ENCODE measurements around the gene EFHD1.
A peak's percentile ranks its signal among the peaks of the same experiment; 100 is the strongest.

Gene EFHD1, protein sequence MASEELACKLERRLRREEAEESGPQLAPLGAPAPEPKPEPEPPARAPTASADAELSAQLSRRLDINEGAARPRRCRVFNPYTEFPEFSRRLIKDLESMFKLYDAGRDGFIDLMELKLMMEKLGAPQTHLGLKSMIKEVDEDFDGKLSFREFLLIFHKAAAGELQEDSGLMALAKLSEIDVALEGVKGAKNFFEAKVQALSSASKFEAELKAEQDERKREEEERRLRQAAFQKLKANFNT

GRCh38 chr2:232633413-232634205, at the start of gene EFHD1:
TSS of gene EFHD1 (plus strand) at chr2:232633604. CDS start at chr2:232633705, 101 bp downstream.
- DNase-seq: peak; percentile 51

- DNase-seq: no peak
Measured at GRCh38 chr2:232584238-232584637, 49.2 kb upstream of the EFHD1 start.

GRCh38 chr2:232586943-232587505, 46.4 kb upstream of the EFHD1 start:
- DNase-seq: no peak

GRCh38 chr2:232587512-232587911, 45.9 kb upstream of the EFHD1 start:
- DNase-seq: no peak

DNA sequence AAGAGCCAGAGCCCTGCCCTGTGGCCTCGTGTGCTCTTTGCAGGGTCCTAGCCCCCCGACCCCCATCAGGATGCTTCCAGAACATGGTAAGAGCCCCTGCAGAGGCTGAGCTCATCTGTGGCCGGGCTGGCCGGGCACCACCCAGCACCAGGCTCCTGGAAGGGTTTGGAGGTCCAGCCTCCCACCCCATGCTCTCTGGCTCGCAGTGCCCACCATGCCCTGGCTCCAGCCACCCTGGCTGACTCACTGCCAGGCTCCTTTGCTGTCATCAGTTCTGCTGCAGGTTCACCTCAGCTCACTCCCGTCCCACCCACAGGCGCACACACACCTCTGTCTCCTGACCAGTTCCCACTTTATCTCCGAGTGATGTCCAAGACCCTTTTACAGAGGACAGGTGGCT, 45.4 kb upstream of the EFHD1 start:
- DNase-seq: no peak

DNA sequence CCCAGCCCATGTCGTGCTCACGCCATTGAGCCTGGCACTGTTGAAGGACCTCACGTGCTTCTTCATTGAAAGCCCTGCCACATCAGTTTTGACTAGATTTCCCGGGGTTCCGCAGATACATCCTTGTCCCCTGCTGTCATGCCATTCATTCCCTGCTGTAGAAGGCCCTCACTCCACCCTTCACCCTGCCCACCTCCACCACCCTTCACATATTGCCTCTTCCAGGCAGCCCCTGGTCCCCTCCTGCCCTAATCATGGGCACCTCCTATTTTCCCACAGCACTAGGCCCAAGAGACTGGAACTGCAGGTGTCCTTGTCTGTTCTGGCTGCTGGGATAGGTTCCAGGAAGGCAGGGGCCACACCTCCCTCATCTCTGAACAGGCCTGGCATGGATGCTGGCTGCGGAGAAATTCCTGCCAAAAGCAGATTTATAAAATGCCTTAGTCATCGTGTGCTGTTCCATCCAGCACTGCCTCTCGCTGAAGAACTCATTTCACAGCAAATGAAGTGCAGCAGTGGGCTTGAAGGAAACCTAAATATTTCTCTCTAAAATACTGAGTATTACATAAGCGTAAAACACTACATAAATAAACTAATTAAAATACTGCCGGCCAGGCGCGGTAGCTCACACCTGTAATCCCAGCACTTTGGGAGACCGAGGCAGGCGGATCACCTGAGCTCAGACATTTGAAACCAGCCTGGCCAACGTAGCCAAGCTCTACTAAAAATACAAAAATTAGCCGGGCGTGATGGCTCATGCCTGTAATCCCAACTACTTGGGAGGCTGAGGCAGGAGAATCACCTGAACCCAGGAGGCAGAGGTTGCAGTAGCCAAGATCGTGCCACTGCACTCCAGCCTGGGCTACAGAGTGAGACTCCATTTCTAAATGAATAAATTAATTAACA, 44.5 kb upstream of the EFHD1 start:
- no peak for DNase-seq

DNA sequence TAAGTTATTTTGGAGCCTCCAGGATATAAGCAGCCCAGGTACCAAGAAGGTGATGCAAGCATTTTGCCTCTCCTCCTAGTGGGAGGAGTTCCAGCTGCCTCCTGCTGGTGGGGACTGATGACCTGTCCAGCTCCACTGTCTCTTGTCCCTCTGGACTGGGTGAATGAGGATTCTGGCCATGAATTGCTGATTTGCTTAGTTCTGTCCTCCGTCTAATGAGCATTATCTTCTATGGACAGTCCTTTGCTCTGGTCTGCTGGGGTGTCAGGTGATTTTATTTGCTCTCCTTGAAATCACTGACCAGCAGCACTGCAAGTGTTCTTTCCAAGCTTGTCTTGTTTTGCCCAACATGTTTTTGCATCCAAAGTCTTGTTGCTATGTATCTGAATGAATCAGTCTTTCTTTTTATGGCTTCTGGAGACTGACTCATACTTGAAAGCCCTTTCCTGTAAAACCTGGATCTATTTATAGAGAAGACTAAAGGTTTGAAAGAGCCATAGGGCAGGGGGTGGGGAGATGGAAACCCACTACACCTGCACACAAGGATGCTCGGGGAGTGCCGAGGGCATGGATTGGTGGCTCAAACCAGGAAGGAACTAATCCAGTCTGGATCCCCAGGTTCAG, 40.5 kb upstream of the EFHD1 start:
- no peak for DNase-seq

DNA sequence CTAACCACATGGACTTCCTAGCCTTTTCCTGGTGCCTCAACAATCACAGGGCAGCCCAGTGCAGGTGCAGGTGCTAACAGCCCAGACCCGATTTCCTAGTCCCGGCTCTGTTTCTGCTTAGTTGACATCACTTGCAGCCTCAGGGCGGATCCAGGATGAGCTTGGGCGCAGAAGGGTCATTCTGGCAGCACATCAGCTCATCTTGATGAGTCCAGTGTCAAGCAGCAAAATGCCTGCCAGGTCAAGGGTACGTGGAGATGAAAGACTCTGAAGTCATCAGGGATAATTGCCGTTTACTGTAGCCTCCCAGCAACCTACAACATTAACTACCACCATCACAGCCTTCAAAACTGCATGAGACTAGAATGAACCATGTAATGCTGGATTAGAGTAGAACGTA, 39.4 kb upstream of the EFHD1 start:
- no peak for DNase-seq

DNA sequence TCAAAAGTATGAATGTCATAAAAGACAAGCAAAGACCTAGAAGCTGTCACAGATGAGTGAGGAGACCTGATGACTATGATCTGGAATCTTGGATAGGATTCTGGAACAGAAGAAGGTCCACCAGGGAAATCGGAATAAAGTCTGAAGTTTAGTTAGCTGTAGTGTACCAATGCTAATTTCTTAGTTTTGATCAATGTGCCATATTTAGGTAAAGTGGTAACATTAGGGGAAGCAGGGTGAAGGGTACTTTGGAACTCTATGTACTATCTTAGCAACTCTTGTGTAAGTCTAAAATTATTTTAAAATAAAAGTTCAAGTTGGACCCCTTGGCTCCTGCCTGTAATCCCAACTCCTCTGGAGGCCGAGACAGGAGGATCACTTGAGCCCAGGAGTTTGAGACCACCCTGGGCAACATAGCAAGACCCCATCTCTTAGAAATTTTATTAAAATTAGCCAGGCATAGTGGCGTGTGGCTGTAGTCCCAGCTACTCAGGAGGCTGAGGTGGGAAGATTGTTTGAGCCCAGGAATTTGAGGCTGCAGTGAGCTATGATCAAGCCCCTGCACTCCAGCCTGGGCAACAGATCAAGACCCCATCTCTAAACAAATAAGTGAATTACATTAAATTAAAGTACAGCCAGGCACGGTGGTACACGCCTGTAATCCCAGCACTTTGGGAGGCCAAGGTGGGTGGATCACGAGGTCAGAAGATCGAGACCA, 35.9 kb upstream of the EFHD1 start:
- DNase-seq: no peak

GRCh38 chr2:232598293-232598692, 35.1 kb upstream of the EFHD1 start:
- no peak for DNase-seq

GRCh38 chr2:232600053-232600773, 33.2 kb upstream of the EFHD1 start:
- DNase-seq: no peak

GRCh38 chr2:232603283-232603682, 30.1 kb upstream of the EFHD1 start:
- no peak for DNase-seq

GRCh38 chr2:232604535-232604934, 28.9 kb upstream of the EFHD1 start:
- DNase-seq: no peak

DNA sequence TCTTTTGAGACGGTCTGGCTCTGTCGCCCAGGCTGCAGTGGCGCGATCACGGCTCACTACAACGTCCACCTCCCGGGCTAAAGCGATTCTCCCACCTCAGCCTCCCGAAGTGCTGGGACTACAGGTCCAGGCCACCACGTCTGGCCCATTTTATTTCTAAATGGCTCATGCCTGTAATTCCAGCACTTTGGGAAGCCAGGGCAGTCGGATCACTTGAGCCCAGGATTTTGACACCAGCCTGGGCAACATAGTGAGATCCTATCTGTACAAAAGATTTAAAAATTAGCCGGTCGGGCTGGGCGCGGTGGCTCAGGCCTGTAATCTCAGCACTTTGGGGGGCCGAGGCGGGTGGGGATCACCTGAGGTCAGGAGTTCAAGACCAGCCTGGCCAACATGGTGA, 26.4 kb upstream of the EFHD1 start:
- DNase-seq: no peak

GRCh38 chr2:232609607-232610006, 23.8 kb upstream of the EFHD1 start:
- DNase-seq: no peak

- DNase-seq: no peak
Measured at GRCh38 chr2:232610081-232610480, 23.3 kb upstream of the EFHD1 start.

DNA sequence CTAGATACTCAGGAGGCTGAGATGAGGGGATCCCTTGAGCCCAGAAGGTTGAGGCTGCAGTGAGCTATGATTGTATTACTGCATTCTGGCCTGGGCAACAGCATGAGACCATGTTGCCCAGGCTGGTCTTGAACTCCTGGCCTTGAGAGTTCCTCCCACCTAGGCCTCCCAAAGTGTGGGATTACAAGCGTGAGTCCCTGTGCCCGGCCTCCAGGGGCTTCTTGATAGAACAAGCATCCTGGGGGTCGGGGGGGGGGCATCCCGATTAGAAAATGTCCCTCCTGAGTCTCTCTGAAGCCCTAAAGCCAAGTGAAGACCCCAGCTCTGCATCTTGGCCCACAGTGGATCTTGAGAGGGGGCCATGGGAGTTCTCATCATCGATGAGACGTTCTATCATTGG, 22.3 kb upstream of the EFHD1 start:
- no peak for DNase-seq

DNA sequence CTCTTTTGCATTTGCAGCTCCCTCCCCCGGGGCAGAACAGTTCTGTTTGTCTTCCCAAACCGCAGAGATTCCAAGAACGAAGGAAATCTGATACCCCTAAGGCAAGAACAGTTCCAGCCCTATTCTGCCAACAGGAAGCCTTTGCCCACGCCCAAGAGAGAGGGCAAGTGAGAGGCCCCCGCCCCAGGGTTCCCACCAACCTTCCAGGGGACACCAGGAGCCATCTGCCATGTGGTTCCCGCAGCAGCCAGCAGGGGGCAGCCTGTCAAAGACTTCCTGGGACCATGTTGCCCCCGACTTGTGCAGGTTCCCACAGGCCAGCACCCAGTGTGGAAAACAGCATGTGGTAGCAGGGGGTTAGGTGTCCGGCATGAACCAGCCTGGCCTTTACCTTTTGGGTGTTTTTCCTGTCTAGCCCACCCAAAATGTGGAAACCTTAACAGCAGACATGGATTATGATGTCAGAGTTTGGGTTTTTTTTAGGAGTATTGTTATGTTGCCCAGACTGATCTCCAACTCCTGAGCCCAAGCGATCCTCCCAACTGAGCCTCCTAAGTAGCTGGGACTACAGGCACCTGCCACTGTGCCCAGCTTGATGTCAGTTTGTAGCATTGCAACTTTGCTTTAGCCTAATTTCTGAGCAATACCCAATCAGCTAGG, 21.7 kb upstream of the EFHD1 start:
- DNase-seq: peak; percentile 30

GRCh38 chr2:232613538-232614134, 19.8 kb upstream of the EFHD1 start:
- DNase-seq: no peak

- no peak for DNase-seq
Measured at GRCh38 chr2:232615339-232615738, 18.1 kb upstream of the EFHD1 start.
